HEK293 (cell line): Measurements from ENCODE around the gene DDN.
A peak's percentile ranks its signal among the peaks of the same experiment; 100 is the strongest.

Source experiments
- BCL11A ChIP-seq: fragments of 450-650 bp; formaldehyde crosslinking; IDR thresholded peaks from 2 replicates; pipeline ENCODE4 v1.5.1; 2016; ENCODE audit warnings: low read depth, missing biosample characterization, missing genetic modification characterization
- EGR2 ChIP-seq: fragments of 450-650 bp; formaldehyde crosslinking; IDR thresholded peaks from 2 replicates; pipeline ENCODE4 v1.5.1; 2016; ENCODE audit warnings: low read depth, missing biosample characterization, missing genetic modification characterization
- GLI2 ChIP-seq: fragments of 450-650 bp; formaldehyde crosslinking; IDR thresholded peaks from 2 replicates; pipeline ENCODE4; 2017; ENCODE audit warnings: missing biosample characterization, missing genetic modification characterization, low read depth, borderline replicate concordance
- IKZF3 ChIP-seq: fragments of 450-650 bp; IDR thresholded peaks from 2 replicates; pipeline ENCODE4 v1.5.0; 2018; ENCODE audit warnings: missing biosample characterization, mild to moderate bottlenecking, missing genetic modification characterization, moderate library complexity
- KLF7 ChIP-seq: fragments of 450-650 bp; formaldehyde crosslinking; IDR thresholded peaks from 2 replicates; pipeline ENCODE4 v1.5.1; 2016; ENCODE audit warnings: missing biosample characterization, missing genetic modification characterization, borderline replicate concordance
- KLF8 ChIP-seq: fragments of 450-650 bp; formaldehyde crosslinking; IDR thresholded peaks from 2 replicates; pipeline ENCODE4 v1.5.1; 2016; ENCODE audit warnings: missing biosample characterization, missing genetic modification characterization
- PATZ1 ChIP-seq: fragments of 450-650 bp; formaldehyde crosslinking; IDR thresholded peaks from 2 replicates; pipeline ENCODE4 v1.5.1; 2016; ENCODE audit warnings: missing biosample characterization, missing genetic modification characterization
- PRDM10 ChIP-seq: fragments of 450-650 bp; formaldehyde crosslinking; IDR thresholded peaks from 2 replicates; pipeline ENCODE4 v1.5.1; 2016; ENCODE audit warnings: missing biosample characterization, missing genetic modification characterization
- SETDB1 ChIP-seq: IDR thresholded peaks from one replicate; pipeline ENCODE4 v1.6.1; 2017; ENCODE audit warnings: mild to moderate bottlenecking, low read length, moderate library complexity, mixed read lengths; ENCODE audit not compliant: insufficient read length
- WT1 ChIP-seq: fragments of 450-650 bp; formaldehyde crosslinking; IDR thresholded peaks from 2 replicates; pipeline ENCODE4 v1.5.1; 2016; ENCODE audit warnings: missing biosample characterization, missing genetic modification characterization
- ZBTB17 ChIP-seq: fragments of 450-650 bp; formaldehyde crosslinking; IDR thresholded peaks from 2 replicates; pipeline ENCODE4 v1.5.1; 2016; ENCODE audit warnings: missing biosample characterization, missing genetic modification characterization
- ZBTB8A ChIP-seq: fragments of 450-650 bp; formaldehyde crosslinking; IDR thresholded peaks from 2 replicates; pipeline ENCODE4 v1.5.1; 2016; ENCODE audit warnings: missing biosample characterization, missing genetic modification characterization
- ZNF10 ChIP-seq: fragments of 450-650 bp; formaldehyde crosslinking; IDR thresholded peaks from 2 replicates; pipeline ENCODE4 v1.5.1; 2017; ENCODE audit warnings: missing biosample characterization, missing genetic modification characterization
- ZNF184 ChIP-seq: fragments of 450-650 bp; IDR thresholded peaks from 2 replicates; pipeline ENCODE4 v1.5.1; 2018; ENCODE audit warnings: missing biosample characterization, mild to moderate bottlenecking, missing genetic modification characterization
- ZNF223 ChIP-seq: fragments of 450-650 bp; formaldehyde crosslinking; IDR thresholded peaks from 2 replicates; pipeline ENCODE4 v1.5.1; 2016; ENCODE audit warnings: missing biosample characterization, missing genetic modification characterization
- ZNF37A ChIP-seq: fragments of 450-650 bp; IDR thresholded peaks from 2 replicates; pipeline ENCODE4 v1.5.1; 2018; ENCODE audit warnings: missing biosample characterization, missing genetic modification characterization
- ZNF544 ChIP-seq: fragments of 450-650 bp; formaldehyde crosslinking; IDR thresholded peaks from 2 replicates; pipeline ENCODE4 v1.5.0; 2017; ENCODE audit warnings: missing biosample characterization, missing genetic modification characterization
- ZNF558 ChIP-seq: fragments of 450-650 bp; formaldehyde crosslinking; IDR thresholded peaks from 2 replicates; pipeline ENCODE4 v1.5.1; 2016; ENCODE audit warnings: missing biosample characterization, missing genetic modification characterization
- ZNF580 ChIP-seq: fragments of 450-650 bp; formaldehyde crosslinking; IDR thresholded peaks from 2 replicates; pipeline ENCODE4 v1.5.1; 2016; ENCODE audit warnings: missing biosample characterization, missing genetic modification characterization
- ZNF600 ChIP-seq: fragments of 450-650 bp; formaldehyde crosslinking; IDR thresholded peaks from 2 replicates; pipeline ENCODE4 v1.5.1; 2016; ENCODE audit warnings: missing biosample characterization, missing genetic modification characterization
- ZNF621 ChIP-seq: fragments of 450-650 bp; formaldehyde crosslinking; IDR thresholded peaks from 2 replicates; pipeline ENCODE4 v1.5.1; 2017; ENCODE audit warnings: missing biosample characterization, missing genetic modification characterization
- ZNF660 ChIP-seq: fragments of 450-650 bp; IDR thresholded peaks from 2 replicates; pipeline ENCODE4 v1.5.1; 2018; ENCODE audit warnings: missing biosample characterization, mild to moderate bottlenecking, missing genetic modification characterization
- ZNF747 ChIP-seq: fragments of 450-650 bp; formaldehyde crosslinking; IDR thresholded peaks from 2 replicates; pipeline ENCODE4 v1.5.1; 2016; ENCODE audit warnings: missing biosample characterization, missing genetic modification characterization
- ZNF843 ChIP-seq: fragments of 450-650 bp; formaldehyde crosslinking; IDR thresholded peaks from 2 replicates; pipeline ENCODE4 v1.5.1; 2016; ENCODE audit warnings: missing biosample characterization, missing genetic modification characterization
- ZXDB ChIP-seq: fragments of 450-650 bp; formaldehyde crosslinking; IDR thresholded peaks from 2 replicates; pipeline ENCODE4 v1.5.1; 2016; ENCODE audit warnings: missing biosample characterization, missing genetic modification characterization
- TF ChIP-seq, protein P1 (sequence below): fragments of 450-650 bp; formaldehyde crosslinking; IDR thresholded peaks from 2 replicates; pipeline ENCODE4 v1.5.1; 2016; ENCODE audit warnings: missing biosample characterization, missing genetic modification characterization, borderline replicate concordance
- TF ChIP-seq, protein P2 (sequence below): fragments of 450-650 bp; formaldehyde crosslinking; IDR thresholded peaks from 2 replicates; pipeline ENCODE4 v1.5.1; 2016; ENCODE audit warnings: missing biosample characterization, missing genetic modification characterization

Gene DDN

GRCh38 chr12:48957141-48958048, 41.8 kb downstream of the DDN start, which contains the start of gene ARF3 (continued):
- TF ChIP-seq, protein P1, sequence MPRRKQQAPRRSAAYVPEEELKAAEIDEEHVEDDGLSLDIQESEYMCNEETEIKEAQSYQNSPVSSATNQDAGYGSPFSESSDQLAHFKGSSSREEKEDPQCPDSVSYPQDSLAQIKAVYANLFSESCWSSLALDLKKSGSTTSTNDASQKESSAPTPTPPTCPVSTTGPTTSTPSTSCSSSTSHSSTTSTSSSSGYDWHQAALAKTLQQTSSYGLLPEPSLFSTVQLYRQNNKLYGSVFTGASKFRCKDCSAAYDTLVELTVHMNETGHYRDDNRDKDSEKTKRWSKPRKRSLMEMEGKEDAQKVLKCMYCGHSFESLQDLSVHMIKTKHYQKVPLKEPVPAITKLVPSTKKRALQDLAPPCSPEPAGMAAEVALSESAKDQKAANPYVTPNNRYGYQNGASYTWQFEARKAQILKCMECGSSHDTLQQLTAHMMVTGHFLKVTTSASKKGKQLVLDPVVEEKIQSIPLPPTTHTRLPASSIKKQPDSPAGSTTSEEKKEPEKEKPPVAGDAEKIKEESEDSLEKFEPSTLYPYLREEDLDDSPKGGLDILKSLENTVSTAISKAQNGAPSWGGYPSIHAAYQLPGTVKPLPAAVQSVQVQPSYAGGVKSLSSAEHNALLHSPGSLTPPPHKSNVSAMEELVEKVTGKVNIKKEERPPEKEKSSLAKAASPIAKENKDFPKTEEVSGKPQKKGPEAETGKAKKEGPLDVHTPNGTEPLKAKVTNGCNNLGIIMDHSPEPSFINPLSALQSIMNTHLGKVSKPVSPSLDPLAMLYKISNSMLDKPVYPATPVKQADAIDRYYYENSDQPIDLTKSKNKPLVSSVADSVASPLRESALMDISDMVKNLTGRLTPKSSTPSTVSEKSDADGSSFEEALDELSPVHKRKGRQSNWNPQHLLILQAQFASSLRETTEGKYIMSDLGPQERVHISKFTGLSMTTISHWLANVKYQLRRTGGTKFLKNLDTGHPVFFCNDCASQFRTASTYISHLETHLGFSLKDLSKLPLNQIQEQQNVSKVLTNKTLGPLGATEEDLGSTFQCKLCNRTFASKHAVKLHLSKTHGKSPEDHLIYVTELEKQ (tag by site-specific recombination) = 0 out of 2 replicates have a peak, but pooled peaks have one; percentile 5
- TF ChIP-seq EGR2 (tag by site-specific recombination) (peak; percentile 95), ZNF600 (tag by site-specific recombination) (peak; percentile 83), ZXDB (tag by site-specific recombination) (peak; percentile 57; the same call in 1 of the 2 replicates), ZNF747 (tag by site-specific recombination) (no peak), PRDM10 (tag by site-specific recombination) (peak; percentile 57), ZBTB8A (tag by site-specific recombination) (peak; percentile 60), ZNF10 (tag by site-specific recombination) (peak; percentile 73; the same call in 1 of the 2 replicates), PATZ1 (tag by site-specific recombination) (peak; percentile 99), ZBTB17 (tag by site-specific recombination) (peak; percentile 79), ZNF660 (tag by site-specific recombination) (no peak), ZNF621 (tag by site-specific recombination) (no peak), ZNF37A (tag by site-specific recombination) (no peak), ZNF544 (tag by site-specific recombination) (no peak), ZNF223 (tag by site-specific recombination) (0 out of 2 replicates have a peak, but pooled peaks have one; percentile 7), ZNF843 (tag by site-specific recombination) (peak; percentile 49; the same call in 1 of the 2 replicates), ZNF184 (tag by site-specific recombination) (no peak), BCL11A (no peak), KLF8 (tag by site-specific recombination) (peak; percentile 84), KLF7 (peak; percentile 35; the same call in 1 of the 2 replicates), GLI2 (no peak), SETDB1 (no peak), ZNF558 (tag by site-specific recombination) (no peak), ZNF580 (tag by site-specific recombination) (peak; percentile 79), WT1 (tag by site-specific recombination) (0 out of 2 replicates have a peak, but pooled peaks have one; percentile 5), IKZF3 (tag by site-specific recombination) (peak; percentile 70)
- TF ChIP-seq, protein P2, sequence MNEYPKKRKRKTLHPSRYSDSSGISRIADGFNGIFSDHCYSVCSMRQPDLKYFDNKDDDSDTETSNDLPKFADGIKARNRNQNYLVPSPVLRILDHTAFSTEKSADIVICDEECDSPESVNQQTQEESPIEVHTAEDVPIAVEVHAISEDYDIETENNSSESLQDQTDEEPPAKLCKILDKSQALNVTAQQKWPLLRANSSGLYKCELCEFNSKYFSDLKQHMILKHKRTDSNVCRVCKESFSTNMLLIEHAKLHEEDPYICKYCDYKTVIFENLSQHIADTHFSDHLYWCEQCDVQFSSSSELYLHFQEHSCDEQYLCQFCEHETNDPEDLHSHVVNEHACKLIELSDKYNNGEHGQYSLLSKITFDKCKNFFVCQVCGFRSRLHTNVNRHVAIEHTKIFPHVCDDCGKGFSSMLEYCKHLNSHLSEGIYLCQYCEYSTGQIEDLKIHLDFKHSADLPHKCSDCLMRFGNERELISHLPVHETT (tag by site-specific recombination) = peak; percentile 40; the same call in 1 of the 2 replicates
